ENCODE measurements around the gene PRKCI.
"Not testable (repeated sequence)": the region's sequence is repeated elsewhere in the genome, so short reads cannot be mapped to it uniquely, and the experiment has no call there.

Gene PRKCI

GRCh38 chr3:170225166-170225565, 2.9 kb downstream of the PRKCI start:
- no peak for DNase-seq

GRCh38 chr3:170226426-170226960, 4.3 kb downstream of the PRKCI start:
- no peak for DNase-seq

GRCh38 chr3:170228093-170228766, 6.0 kb downstream of the PRKCI start:
- DNase-seq: no peak

GRCh38 chr3:170232266-170232665, 10.0 kb downstream of the PRKCI start:
- no peak for DNase-seq

DNA sequence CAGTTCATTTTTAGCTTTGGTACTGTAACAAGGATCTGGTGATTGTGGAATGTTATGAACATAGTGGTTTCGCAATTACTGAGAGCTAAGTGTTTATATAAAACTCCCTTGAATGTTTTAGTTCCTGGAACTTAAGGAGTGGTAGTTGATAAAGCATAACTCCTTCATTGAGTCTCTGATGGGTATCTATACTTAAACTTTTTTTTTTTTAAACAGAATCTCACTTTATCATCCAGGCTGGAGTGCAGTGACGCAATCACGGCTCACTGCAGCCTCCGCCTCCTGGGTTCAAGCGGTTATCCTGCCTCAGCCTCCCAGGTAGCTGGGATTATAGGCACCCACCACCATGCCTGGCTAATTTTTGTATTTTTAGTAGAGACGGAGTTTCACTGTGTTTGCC, 11.3 kb downstream of the PRKCI start:
- no peak for DNase-seq

DNA sequence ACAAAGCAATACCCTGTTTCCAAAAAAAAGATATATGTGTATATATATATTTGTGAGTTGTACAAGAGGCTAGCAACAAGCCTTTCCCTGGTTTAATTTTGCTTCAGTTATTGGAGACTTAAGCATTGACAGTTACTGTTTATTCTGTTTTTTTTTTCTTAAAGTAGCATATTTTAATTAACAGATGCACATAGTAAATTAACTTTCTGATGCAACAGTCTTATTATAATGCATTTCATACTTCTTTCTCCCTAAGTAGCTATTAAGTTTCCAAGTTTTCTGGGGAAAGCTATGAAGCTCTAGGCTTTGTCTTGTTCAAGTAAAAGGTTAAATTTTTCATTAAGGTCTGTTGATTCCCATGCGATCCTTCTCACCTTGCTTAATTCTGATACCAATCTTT, 17.9 kb downstream of the PRKCI start:
- no peak for DNase-seq

GRCh38 chr3:170240671-170241070, 18.4 kb downstream of the PRKCI start:
- no peak for DNase-seq

DNA sequence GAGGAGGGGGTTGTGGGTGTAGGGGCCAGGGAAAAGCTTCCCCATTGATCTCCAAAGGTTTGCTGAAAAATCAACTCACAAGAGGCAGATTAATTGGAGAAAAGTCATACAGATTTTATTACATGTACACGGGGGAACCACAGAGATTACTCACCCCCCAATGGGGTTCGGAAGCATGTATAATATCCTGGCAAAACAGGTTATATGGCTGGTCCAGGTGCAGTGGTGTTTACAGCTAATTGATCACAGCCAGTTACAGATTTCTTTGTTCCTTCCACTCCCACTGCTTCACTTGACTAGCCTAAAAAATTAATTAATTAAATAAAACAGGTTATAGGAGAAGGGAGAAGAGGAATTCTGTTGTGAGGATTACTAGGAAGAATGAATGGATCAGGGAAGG, 22.4 kb downstream of the PRKCI start:
- DNase-seq: peak; percentile 46

DNA sequence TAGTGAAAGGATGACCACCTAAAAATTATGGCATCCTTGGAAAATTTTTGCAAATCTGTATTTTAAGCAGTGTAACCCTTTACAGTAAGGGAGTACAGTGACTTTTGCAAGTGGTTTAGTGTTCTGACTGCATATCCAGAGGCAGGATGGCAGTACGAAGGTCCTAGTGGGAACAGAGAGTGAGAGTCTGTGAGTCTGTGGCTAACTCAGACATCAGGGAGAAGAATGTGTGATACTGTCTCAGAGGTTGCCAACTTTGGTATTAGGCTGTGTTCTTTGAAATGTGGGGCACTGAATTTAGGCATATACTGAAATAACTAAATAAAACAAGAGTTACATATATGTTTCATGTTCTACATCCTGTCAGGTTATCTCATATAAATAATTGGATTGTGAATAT, 25.7 kb downstream of the PRKCI start:
- no peak for DNase-seq

DNA sequence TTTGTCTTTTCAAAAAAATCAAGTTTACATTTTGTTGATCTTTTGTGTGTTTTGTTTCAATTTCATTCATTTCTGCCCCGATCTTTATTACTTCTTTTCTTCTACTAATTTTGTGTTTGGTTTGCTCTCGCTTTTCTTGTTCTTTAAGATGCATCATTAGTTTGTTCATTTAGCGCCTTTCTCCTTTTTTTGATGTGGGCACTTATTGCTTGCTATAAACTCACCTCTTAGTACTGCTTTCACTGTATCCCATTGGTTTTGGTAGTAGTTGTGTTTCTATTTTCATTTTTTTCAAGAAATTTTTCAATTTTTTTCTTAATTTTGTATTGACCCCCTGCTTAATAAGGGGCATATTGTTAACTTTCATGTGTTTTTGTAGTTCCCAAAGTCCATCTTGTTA, 34.4 kb downstream of the PRKCI start:
- no peak for DNase-seq

- no peak for DNase-seq
These were observed 34.9 kb downstream of the PRKCI start for GRCh38 chr3:170257145-170257544.

- no peak for DNase-seq
These were observed 35.9 kb downstream of the PRKCI start for GRCh38 chr3:170258105-170258487.

- DNase-seq: no peak
These were observed 37.7 kb downstream of the PRKCI start for GRCh38 chr3:170259907-170260306.

- no peak for DNase-seq
These were observed 45.6 kb downstream of the PRKCI start for GRCh38 chr3:170267793-170268192.

DNA sequence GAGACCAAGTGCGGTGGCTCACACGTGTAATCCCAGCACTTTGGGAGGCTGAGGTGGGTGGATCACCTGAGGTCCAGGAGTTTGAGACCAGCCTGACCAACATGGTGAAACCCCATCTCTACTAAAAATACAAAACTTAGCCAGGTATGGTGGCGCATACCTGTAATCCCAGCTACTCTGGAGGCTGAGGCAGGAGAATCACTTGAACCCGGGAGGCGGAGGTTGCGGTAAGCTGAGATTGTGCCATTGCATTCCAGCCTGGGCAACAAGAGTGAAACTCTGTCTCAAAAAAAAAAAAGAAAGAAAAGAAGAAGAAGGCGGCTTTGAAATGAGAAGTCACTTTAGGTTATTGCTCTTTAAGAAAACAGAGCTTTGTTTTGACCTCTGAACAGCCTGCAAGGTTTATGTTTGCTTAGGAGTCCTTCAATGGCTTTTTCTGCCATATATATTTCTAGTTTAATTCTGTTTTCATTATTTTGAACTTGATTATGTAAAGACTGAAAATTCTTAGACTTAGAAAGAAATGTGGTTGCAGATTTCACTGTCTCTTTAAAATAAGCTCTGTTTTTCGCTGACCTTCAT, 47.5 kb downstream of the PRKCI start:
- DNase-seq: not testable (repeated sequence)

DNA sequence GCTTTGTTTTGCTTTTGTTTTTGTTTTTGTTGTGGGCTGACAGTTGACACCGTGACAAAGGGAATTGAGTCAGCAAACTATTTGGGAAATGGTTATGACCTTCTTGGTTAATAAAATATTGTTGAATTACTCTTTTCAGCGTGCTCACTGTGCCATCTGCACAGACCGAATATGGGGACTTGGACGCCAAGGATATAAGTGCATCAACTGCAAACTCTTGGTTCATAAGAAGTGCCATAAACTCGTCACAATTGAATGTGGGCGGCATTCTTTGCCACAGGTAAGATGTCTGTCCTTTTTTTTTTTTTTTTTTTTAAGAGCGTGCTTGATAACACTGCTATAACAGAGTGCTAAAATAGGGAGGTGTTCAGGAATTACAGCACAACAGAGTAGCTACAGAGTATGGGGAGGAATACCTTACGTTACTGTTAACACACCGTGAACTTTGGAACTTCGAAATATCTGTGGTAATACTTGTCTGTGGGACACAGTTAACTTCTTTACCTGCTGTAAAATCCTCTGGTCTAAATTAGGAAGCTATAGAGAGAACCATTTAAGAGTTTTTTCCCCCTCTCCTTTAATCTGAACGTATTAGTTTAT, 48.2 kb downstream of the PRKCI start:
- no peak for DNase-seq

DNA sequence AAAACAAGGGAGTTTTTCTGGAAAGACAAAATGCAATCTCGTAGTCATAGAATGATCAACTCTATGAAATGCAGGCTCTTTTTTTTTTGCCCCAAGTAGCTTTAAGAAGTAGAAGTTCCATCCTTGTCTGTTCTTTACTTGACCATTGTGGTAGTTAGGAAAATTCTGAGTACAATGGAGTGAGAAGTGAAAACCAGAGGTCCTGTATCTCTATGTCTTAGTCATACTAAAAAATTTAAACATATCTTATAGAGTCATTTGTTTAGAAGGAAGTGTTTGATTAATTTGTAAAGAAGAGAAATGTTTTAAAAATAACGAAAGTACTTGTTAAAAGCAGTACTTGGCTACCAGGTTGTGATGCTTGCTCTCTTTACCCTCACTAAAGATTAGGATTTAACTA, 52.4 kb downstream of the PRKCI start:
- no peak for DNase-seq

- no peak for DNase-seq
These were observed 53.6 kb downstream of the PRKCI start for GRCh38 chr3:170275832-170276231.

DNA sequence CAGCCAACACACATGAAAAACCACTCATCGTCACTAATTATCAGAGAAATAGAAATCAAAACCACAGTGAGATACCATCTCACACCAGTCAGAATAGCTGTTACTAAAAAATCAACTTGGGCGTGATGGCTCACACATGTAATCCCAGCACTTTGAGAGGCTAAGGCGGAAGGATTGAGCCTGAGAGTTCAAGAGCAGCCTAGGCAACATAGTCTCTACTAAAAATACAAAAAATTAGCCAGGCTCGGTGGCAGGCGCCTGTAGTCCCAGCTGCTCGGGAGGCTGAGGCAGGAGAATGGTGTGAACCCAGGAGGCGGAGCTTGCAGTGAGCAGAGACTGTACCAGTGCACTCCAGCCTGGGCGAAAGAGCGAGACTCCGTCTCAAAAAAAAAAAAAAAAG, 55.1 kb downstream of the PRKCI start:
- DNase-seq: not testable (repeated sequence)

DNA sequence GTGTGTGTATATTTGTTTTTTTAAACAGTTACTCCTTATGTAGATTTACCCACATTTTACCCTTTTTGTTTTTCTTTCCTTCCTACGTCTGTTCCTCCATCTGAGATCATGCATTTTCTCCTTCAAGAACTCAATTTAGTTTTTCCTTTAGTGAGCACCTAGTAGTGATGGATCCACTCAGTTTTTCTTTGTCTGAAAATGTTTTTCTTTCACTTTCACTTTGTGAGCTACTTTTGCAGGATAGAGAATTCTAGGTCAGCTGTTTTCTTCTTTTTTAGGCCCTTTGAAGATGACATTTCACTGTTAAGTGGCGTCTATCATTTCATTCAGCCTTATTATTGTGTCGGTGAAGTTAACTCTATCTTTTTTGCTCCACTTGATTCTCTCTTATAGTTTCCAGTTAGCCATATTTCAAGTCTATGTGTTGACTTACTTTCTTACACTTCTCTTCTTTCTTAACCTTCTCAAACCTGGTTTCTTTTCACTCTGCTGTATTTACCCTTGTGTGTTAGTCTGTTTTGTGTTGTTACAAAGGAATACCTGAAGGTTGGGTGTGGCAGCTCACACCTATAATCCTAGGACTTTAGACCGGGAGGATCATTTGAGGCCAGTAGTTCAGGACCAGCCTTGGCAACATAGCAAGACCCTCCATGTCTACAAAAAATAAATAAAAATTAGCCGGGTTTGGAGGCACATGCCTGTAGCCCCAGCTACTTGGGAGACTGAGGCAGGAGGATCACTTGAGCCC, 55.8 kb downstream of the PRKCI start:
- no peak for DNase-seq

DNA sequence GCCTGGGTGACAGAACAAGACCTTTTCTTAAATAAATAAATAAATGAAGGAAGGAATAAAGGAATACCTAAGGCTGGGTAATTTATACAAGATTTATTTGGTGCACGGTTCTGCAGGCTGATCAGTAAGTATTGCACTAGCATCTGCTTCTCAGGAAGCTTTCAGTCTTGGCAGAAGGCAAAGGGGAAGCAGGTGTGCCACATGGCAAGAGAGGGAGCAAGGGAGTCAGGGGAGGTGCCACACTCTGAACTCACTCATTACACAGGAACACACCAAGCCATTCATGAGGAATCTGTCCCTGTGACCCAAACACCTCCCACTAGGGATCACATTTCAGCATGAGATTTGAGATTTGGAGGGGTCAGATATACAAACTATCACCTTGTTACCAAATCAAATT, 56.4 kb downstream of the PRKCI start:
- DNase-seq: peak; percentile 63

GRCh38 chr3:170290194-170290593, 68.0 kb downstream of the PRKCI start:
- no peak for DNase-seq

- DNase-seq: no peak
These were observed 73.4 kb downstream of the PRKCI start for GRCh38 chr3:170295586-170295985.

DNA sequence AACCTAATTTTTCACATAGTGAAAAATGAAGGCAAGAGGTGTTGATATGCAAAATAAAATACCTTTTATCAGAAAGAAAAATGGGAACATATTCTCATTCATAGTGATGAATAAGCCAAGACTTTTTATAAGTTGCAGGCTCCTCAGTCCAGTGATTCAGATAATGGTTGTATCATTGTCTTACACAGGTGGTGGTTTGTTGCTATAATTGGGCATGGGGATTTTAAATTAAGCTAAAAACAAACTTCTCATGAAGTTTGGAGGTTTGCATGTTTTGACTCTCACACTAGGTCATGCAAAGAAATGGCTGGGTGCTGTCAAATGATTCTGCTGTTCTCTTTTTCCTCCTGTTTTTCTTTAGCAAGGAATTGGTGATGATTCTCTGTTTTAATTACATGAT, 74.5 kb downstream of the PRKCI start:
- no peak for DNase-seq

Measured in NCI-H1105 treated with DMSO at 0.1 percent for 48 hours (cell line).